Measurements from ENCODE around the gene TRIM63.

Gene TRIM63

GRCh38 chr1:26075421-26076144 is 8.2 kb upstream of the TRIM63 start:
- Histone ChIP-seq H3K4me3 (ENCODE audit: low read depth, low read length) (no peak overlapping the region), H3K27ac (no peak overlapping the region), H3K36me3 (replicated peaks) (no peaks in the 10 kb centered on the region), H3K27me3 (replicated peaks) (no peaks in the 10 kb centered on the region)
- no peak for TF ChIP-seq CTCF (IDR thresholded peaks at IDR 0.05; ENCODE audit: low read depth, low read length, missing control alignments)
- DNase-seq, result no peak
- in situ Hi-C loops (cut with HindIII; ENCODE audit: low pct_ligation_motif_present, low sequenced_read_pairs), result no loop called here

GRCh38 chr1:26072305-26072704 is 4.9 kb upstream of the TRIM63 start:
- DNase-seq, result no peak
- Histone ChIP-seq H3K36me3 (replicated peaks) (no peaks in the 10 kb centered on the region), H3K27ac (no peak overlapping the region), H3K4me3 (ENCODE audit: low read depth, low read length) (no peak overlapping the region), H3K27me3 (replicated peaks) (peaks cover 4% of the 10 kb centered on the region)
- TF ChIP-seq CTCF (IDR thresholded peaks at IDR 0.05; ENCODE audit: low read depth, low read length, missing control alignments), result no peak
- in situ Hi-C loops (cut with HindIII; ENCODE audit: low pct_ligation_motif_present, low sequenced_read_pairs), result no loop called here

GRCh38 chr1:26070963-26071342 is 3.5 kb upstream of the TRIM63 start:
- Histone ChIP-seq H3K27ac (no peak overlapping the region), H3K4me3 (ENCODE audit: low read depth, low read length) (no peak overlapping the region), H3K27me3 (replicated peaks) (peaks cover 9% of the 10 kb centered on the region), H3K36me3 (replicated peaks) (no peaks in the 10 kb centered on the region)
- in situ Hi-C loops (cut with HindIII; ENCODE audit: low pct_ligation_motif_present, low sequenced_read_pairs), result no loop called here
- DNase-seq, result no peak
- TF ChIP-seq CTCF (IDR thresholded peaks at IDR 0.05; ENCODE audit: low read depth, low read length, missing control alignments), result no peak

- Histone ChIP-seq H3K27ac (no peak overlapping the region), H3K27me3 (replicated peaks) (peaks cover 9% of the 10 kb centered on the region), H3K36me3 (replicated peaks) (no peaks in the 10 kb centered on the region), H3K4me3 (ENCODE audit: low read depth, low read length) (no peak overlapping the region)
- in situ Hi-C loops (cut with HindIII; ENCODE audit: low pct_ligation_motif_present, low sequenced_read_pairs), result no loop called here
- no peak for TF ChIP-seq CTCF (IDR thresholded peaks at IDR 0.05; ENCODE audit: low read depth, low read length, missing control alignments)
- no peak for DNase-seq
Observed at GRCh38 chr1:26070296-26070962, 3.0 kb upstream of the TRIM63 start.

- in situ Hi-C loops (cut with HindIII; ENCODE audit: low pct_ligation_motif_present, low sequenced_read_pairs), result no loop called here
- no peaks in the 10 kb centered on the region for H3K36me3 ChIP-seq (replicated peaks)
- no peak overlapping the region for H3K27ac ChIP-seq
- no peak overlapping the region for H3K4me3 ChIP-seq (ENCODE audit: low read depth, low read length)
- DNase-seq, result no peak
- TF ChIP-seq CTCF (IDR thresholded peaks at IDR 0.05; ENCODE audit: low read depth, low read length, missing control alignments), result no peak
- H3K27me3 ChIP-seq (replicated peaks), result peaks cover 9% of the 10 kb centered on the region
Observed at GRCh38 chr1:26069941-26070295, 2.5 kb upstream of the TRIM63 start.

Measured in brain microvascular endothelial cell (primary cell).